Osteocyte (in vitro differentiated cells): ENCODE measurements around the gene MIAT. TPM values are rescaled to one million over a fixed set of nuclear protein-coding genes. Genes with fewer than 3 reads are reported as not detected.

Experiments used
- DNase-seq: peaks from one replicate; pipeline ENCODE4 v3.0.0; 2021; ENCODE audit warnings: mixed read lengths; ENCODE audit not compliant: unreplicated experiment; ENCODE audit errors: extremely low spot score
- H3K27ac Mint-ChIP-seq: one replicate; pipeline ENCODE4 v1.8.0; 2021; ENCODE audit warnings: mild to moderate bottlenecking, mixed read lengths; ENCODE audit not compliant: unreplicated experiment
- H3K27me3 Mint-ChIP-seq: one replicate; pipeline ENCODE4 v1.8.0; 2021; ENCODE audit warnings: mixed read lengths; ENCODE audit not compliant: unreplicated experiment
- H3K36me3 Mint-ChIP-seq: one replicate; pipeline ENCODE4 v1.8.0; 2021; ENCODE audit warnings: mixed read lengths; ENCODE audit not compliant: unreplicated experiment
- H3K4me1 Mint-ChIP-seq: one replicate; pipeline ENCODE4 v1.8.0; 2021; ENCODE audit warnings: mixed read lengths; ENCODE audit not compliant: unreplicated experiment
- H3K4me3 Mint-ChIP-seq: one replicate; pipeline ENCODE4 v1.8.0; 2021; ENCODE audit warnings: mild to moderate bottlenecking, moderate library complexity, mixed read lengths; ENCODE audit not compliant: unreplicated experiment
- H3K9me3 Mint-ChIP-seq: one replicate; pipeline ENCODE4 v1.8.0; 2021; ENCODE audit warnings: mixed read lengths; ENCODE audit not compliant: unreplicated experiment
- total RNA-seq: library from RNA; stranded (reverse); gene quantifications from 2 replicates; pipeline ENCODE4 v1.2.1, GENCODE V29; 2021
- TF ChIP-seq, protein P1 (sequence below): fragments of 200-600 bp; sonication (generic); IDR thresholded peaks from 2 replicates; pipeline ENCODE4 v1.5.0; 2021; ENCODE audit warnings: antibody characterized with exemption, mild to moderate bottlenecking, moderate library complexity

MIAT gene
- total RNA-seq, 1 donor from 2014 or later, result 3.3 TPM

GRCh38 chr22:26658671-26659478 lies 1.5 kb downstream of the MIAT start:
- no peaks in the 10 kb centered on the region for H3K36me3 Mint-ChIP-seq
- H3K27ac Mint-ChIP-seq, result peak overlapping the region; percentile 84
- peak overlapping the region; percentile 71 for H3K4me3 Mint-ChIP-seq
- H3K27me3 Mint-ChIP-seq, result peaks cover 30% of the 10 kb centered on the region
- TF ChIP-seq, protein P1, sequence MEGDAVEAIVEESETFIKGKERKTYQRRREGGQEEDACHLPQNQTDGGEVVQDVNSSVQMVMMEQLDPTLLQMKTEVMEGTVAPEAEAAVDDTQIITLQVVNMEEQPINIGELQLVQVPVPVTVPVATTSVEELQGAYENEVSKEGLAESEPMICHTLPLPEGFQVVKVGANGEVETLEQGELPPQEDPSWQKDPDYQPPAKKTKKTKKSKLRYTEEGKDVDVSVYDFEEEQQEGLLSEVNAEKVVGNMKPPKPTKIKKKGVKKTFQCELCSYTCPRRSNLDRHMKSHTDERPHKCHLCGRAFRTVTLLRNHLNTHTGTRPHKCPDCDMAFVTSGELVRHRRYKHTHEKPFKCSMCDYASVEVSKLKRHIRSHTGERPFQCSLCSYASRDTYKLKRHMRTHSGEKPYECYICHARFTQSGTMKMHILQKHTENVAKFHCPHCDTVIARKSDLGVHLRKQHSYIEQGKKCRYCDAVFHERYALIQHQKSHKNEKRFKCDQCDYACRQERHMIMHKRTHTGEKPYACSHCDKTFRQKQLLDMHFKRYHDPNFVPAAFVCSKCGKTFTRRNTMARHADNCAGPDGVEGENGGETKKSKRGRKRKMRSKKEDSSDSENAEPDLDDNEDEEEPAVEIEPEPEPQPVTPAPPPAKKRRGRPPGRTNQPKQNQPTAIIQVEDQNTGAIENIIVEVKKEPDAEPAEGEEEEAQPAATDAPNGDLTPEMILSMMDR, result no peak
- H3K4me1 Mint-ChIP-seq, result peaks cover 19% of the 10 kb centered on the region
- H3K9me3 Mint-ChIP-seq, result no peaks in the 10 kb centered on the region
- peak; percentile 90 for DNase-seq

- H3K27me3 Mint-ChIP-seq, result peaks cover 18% of the 10 kb centered on the region
- TF ChIP-seq, protein P1, result no peak
- no peak for DNase-seq
- no peak overlapping the region for H3K27ac Mint-ChIP-seq
- peaks cover 24% of the 10 kb centered on the region for H3K4me1 Mint-ChIP-seq
- H3K36me3 Mint-ChIP-seq, result no peaks in the 10 kb centered on the region
- H3K4me3 Mint-ChIP-seq, result no peak overlapping the region
- no peaks in the 10 kb centered on the region for H3K9me3 Mint-ChIP-seq
These were observed 3.0 kb downstream of the MIAT start for GRCh38 chr22:26660356-26660755.

- DNase-seq, result no peak
- H3K4me1 Mint-ChIP-seq, result peaks cover 24% of the 10 kb centered on the region
- TF ChIP-seq, protein P1, result no peak
- no peaks in the 10 kb centered on the region for H3K9me3 Mint-ChIP-seq
- H3K36me3 Mint-ChIP-seq, result no peaks in the 10 kb centered on the region
- no peak overlapping the region for H3K4me3 Mint-ChIP-seq
- peaks cover 14% of the 10 kb centered on the region for H3K27me3 Mint-ChIP-seq
- H3K27ac Mint-ChIP-seq, result no peak overlapping the region
These were observed 3.7 kb downstream of the MIAT start for GRCh38 chr22:26660961-26661578.

DNA sequence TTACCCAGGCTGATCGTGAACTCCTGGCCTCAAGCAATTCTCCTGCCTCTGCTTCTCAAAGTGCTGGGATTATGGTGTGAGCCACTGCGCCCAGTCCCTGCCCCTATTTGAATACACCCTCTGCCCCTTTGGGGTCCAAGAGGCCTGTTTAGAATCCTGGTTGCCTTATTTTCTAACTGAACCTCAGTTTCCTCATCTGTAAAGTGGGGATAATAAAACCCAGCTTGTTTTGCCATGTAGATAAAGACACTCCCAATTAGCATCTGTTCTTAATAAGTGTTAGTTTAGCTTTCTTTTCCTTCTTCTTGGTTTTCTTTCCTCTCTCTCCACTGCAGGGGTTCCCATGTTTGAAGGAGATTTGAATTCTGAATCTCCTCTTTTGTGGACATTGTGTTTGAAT lies 4.8 kb downstream of the MIAT start:
- DNase-seq, result no peak
- TF ChIP-seq, protein P1, result no peak
- Mint-ChIP-seq H3K9me3 (no peaks in the 10 kb centered on the region), H3K36me3 (no peaks in the 10 kb centered on the region), H3K27ac (no peak overlapping the region), H3K4me3 (no peak overlapping the region), H3K27me3 (peaks cover 14% of the 10 kb centered on the region), H3K4me1 (peaks cover 24% of the 10 kb centered on the region)

DNA sequence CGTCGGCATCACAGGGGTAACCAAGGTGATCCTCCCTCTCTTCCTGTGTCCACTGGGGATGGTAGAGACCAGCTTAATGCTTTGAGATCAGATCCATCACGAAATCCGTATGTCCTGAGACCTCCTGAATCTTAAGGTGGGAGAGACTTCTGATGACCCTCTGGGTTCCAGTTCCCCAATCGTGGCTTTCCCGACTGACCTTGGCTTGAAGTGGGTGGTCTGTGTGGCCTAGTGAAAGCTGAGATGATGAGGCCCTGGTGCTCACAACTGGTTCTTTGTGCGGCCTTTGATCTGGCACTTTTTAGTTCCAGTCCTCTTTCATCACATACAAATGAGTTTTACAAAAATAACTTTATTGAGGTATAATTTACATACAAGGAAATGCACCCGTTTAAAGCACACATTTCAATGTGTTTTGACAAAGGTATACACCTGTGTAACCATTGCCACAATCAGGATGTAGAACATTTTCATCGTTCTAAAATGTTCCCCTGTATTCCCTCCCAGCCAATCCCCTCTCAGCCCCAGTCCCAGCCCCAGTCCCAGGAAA lies 6.1 kb downstream of the MIAT start:
- no peak for DNase-seq
- Mint-ChIP-seq H3K36me3 (no peaks in the 10 kb centered on the region), H3K4me1 (peaks cover 13% of the 10 kb centered on the region), H3K4me3 (no peak overlapping the region), H3K9me3 (no peaks in the 10 kb centered on the region), H3K27ac (no peak overlapping the region), H3K27me3 (peaks cover 8% of the 10 kb centered on the region)
- TF ChIP-seq, protein P1, result no peak
